ENCODE data around the gene LHFPL2.
"Not testable (repeated sequence)": the region's sequence is repeated elsewhere in the genome, so short reads cannot be mapped to it uniquely, and the experiment has no call there.

Gene LHFPL2

GRCh38 chr5:78627766-78628165 lies 20.8 kb downstream of the LHFPL2 start:
- FAIRE-seq, result no peak
- TF ChIP-seq POLR2A (IDR thresholded peaks at IDR 0.05; ENCODE audit: low read depth, low read length), result no peak
- no peak for DNase-seq (ENCODE audit: insufficient read length, low spot score)

- DNase-seq (ENCODE audit: insufficient read length, low spot score) (no peak), FAIRE-seq (no peak)
- no peak for TF ChIP-seq POLR2A (IDR thresholded peaks at IDR 0.05; ENCODE audit: low read depth, low read length)
These were observed 21.4 kb downstream of the LHFPL2 start for GRCh38 chr5:78627175-78627574.

GRCh38 chr5:78626009-78626571 lies 22.5 kb downstream of the LHFPL2 start:
- TF ChIP-seq POLR2A (IDR thresholded peaks at IDR 0.05; ENCODE audit: low read depth, low read length), result no peak
- FAIRE-seq (no peak), DNase-seq (ENCODE audit: insufficient read length, low spot score) (no peak)

- TF ChIP-seq POLR2A (IDR thresholded peaks at IDR 0.05; ENCODE audit: low read depth, low read length), result no peak
- no peak for DNase-seq (ENCODE audit: insufficient read length, low spot score)
- FAIRE-seq, result no peak
These were observed 23.6 kb downstream of the LHFPL2 start for GRCh38 chr5:78624992-78625391.

- no peak for TF ChIP-seq POLR2A (IDR thresholded peaks at IDR 0.05; ENCODE audit: low read depth, low read length)
- DNase-seq (ENCODE audit: insufficient read length, low spot score) (no peak), FAIRE-seq (no peak)
These were observed 24.5 kb downstream of the LHFPL2 start for GRCh38 chr5:78624011-78624541.

GRCh38 chr5:78622302-78622971 lies 26.1 kb downstream of the LHFPL2 start:
- DNase-seq (ENCODE audit: insufficient read length, low spot score) (no peak), FAIRE-seq (no peak)
- TF ChIP-seq POLR2A (IDR thresholded peaks at IDR 0.05; ENCODE audit: low read depth, low read length), result no peak

GRCh38 chr5:78621291-78621738 lies 27.3 kb downstream of the LHFPL2 start:
- no peak for TF ChIP-seq POLR2A (IDR thresholded peaks at IDR 0.05; ENCODE audit: low read depth, low read length)
- no peak for DNase-seq (ENCODE audit: insufficient read length, low spot score)
- FAIRE-seq, result no peak

GRCh38 chr5:78620119-78620518 lies 28.5 kb downstream of the LHFPL2 start:
- FAIRE-seq, result not testable (repeated sequence)

GRCh38 chr5:78618303-78618702 lies 30.3 kb downstream of the LHFPL2 start:
- no peak for FAIRE-seq
- DNase-seq (ENCODE audit: insufficient read length, low spot score), result no peak
- no peak for TF ChIP-seq POLR2A (IDR thresholded peaks at IDR 0.05; ENCODE audit: low read depth, low read length)

More at GRCh38 chr5:78620119-78620518, 28.5 kb downstream of the LHFPL2 start:
- DNase-seq (ENCODE audit: insufficient read length, low spot score), result not testable (repeated sequence)

- no peak for TF ChIP-seq POLR2A (IDR thresholded peaks at IDR 0.05; ENCODE audit: low read depth, low read length)
- FAIRE-seq (no peak), DNase-seq (ENCODE audit: insufficient read length, low spot score) (no peak)
These were observed 32.9 kb downstream of the LHFPL2 start for GRCh38 chr5:78615697-78616096.

- TF ChIP-seq POLR2A (IDR thresholded peaks at IDR 0.05; ENCODE audit: low read depth, low read length), result no peak
These were observed 33.8 kb downstream of the LHFPL2 start for GRCh38 chr5:78614816-78615215.

GRCh38 chr5:78613756-78614155 lies 34.8 kb downstream of the LHFPL2 start:
- DNase-seq (ENCODE audit: insufficient read length, low spot score) (no peak), FAIRE-seq (no peak)
- TF ChIP-seq POLR2A (IDR thresholded peaks at IDR 0.05; ENCODE audit: low read depth, low read length), result no peak

More at GRCh38 chr5:78614816-78615215, 33.8 kb downstream of the LHFPL2 start:
- no peak for FAIRE-seq
- no peak for DNase-seq (ENCODE audit: insufficient read length, low spot score)

- DNase-seq (ENCODE audit: insufficient read length, low spot score) (no peak), FAIRE-seq (no peak)
- no peak for TF ChIP-seq POLR2A (IDR thresholded peaks at IDR 0.05; ENCODE audit: low read depth, low read length)
These were observed 35.4 kb downstream of the LHFPL2 start for GRCh38 chr5:78613151-78613533.

GRCh38 chr5:78612227-78613150 lies 36.1 kb downstream of the LHFPL2 start:
- no peak for FAIRE-seq
- no peak for TF ChIP-seq POLR2A (IDR thresholded peaks at IDR 0.05; ENCODE audit: low read depth, low read length)

More at GRCh38 chr5:78612227-78613150, 36.1 kb downstream of the LHFPL2 start:
- no peak for DNase-seq (ENCODE audit: insufficient read length, low spot score)
